22Rv1 (cell line): ENCODE results near the gene STEAP1B.

ENCODE experiments used
- ZFX ChIP-seq: fragments of 450-650 bp; IDR thresholded peaks from 2 replicates; pipeline ENCODE4 v1.6.1; 2017; ENCODE audit warnings: antibody characterized with exemption, borderline replicate concordance
- TF ChIP-seq, protein P1 (sequence below): fragments of 450-650 bp; IDR thresholded peaks from 2 replicates; pipeline ENCODE4 v1.5.1; 2017; ENCODE audit warnings: mild to moderate bottlenecking

DNA sequence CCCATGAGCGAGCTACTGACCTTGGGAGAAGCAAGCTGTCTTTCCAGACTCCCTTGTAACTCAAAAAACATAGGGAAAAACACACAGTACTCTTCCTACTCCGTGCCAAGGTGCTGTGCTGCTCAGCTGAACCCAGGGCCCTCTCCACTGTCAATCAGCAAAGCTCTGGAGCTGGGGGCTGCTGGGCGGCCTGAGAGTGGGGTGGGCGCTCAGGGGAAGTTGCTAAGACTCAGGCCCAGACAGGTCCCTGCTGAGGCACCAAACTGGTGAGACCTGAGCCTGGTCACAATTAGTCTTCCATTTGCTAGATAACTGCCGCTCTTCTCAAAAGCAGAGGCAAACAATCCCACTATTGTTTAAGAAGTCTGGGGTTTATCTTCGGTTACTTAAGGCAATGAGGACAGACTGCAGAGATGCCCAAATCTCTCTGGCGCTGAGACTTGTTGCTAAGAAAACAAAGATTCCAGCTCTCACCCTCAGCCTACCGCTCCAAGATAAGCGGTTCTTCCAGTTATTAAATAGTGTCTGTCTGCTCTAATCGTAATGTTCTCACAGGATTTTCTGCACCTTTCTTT is 22.0 kb downstream of the STEAP1B start:
- TF ChIP-seq, protein P1, sequence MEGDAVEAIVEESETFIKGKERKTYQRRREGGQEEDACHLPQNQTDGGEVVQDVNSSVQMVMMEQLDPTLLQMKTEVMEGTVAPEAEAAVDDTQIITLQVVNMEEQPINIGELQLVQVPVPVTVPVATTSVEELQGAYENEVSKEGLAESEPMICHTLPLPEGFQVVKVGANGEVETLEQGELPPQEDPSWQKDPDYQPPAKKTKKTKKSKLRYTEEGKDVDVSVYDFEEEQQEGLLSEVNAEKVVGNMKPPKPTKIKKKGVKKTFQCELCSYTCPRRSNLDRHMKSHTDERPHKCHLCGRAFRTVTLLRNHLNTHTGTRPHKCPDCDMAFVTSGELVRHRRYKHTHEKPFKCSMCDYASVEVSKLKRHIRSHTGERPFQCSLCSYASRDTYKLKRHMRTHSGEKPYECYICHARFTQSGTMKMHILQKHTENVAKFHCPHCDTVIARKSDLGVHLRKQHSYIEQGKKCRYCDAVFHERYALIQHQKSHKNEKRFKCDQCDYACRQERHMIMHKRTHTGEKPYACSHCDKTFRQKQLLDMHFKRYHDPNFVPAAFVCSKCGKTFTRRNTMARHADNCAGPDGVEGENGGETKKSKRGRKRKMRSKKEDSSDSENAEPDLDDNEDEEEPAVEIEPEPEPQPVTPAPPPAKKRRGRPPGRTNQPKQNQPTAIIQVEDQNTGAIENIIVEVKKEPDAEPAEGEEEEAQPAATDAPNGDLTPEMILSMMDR, result no peak
- no peak for TF ChIP-seq ZFX
